AG09319 (cell line): Measurements from ENCODE around the gene MASP1.

Source experiments
- DNase-seq: peaks from one replicate; pipeline ENCODE4 v3.0.0-alpha.2; 2010; ENCODE audit warnings: low read depth; ENCODE audit errors: extremely low read depth
- TF ChIP-seq, protein P1 (sequence below): IDR thresholded peaks from 2 replicates; pipeline ENCODE4 v1.5.1; 2011; ENCODE audit warnings: low read depth, mild to moderate bottlenecking, inconsistent platforms, low read length, moderate library complexity

The MASP1 gene

DNA sequence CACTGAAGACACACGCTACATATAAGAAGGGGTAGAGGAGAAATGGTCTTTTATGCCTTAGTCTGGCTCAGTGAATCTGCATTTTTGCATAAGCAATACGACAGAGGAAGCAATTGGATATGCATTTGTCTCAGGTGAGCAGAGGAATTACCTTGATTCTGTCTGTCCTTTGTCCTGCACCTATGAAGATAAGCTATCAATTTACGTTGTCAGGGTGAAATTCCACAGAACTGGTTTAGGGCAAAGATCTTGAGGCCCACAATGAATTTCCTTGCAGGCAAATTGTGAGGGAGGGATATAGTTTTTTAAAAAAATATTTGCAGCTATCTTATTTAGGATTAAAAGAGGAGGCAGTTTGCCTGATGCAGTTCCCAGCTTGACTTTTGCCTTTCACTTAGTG is 31.6 kb upstream of the MASP1 start:
- DNase-seq = no peak
- TF ChIP-seq, protein P1, sequence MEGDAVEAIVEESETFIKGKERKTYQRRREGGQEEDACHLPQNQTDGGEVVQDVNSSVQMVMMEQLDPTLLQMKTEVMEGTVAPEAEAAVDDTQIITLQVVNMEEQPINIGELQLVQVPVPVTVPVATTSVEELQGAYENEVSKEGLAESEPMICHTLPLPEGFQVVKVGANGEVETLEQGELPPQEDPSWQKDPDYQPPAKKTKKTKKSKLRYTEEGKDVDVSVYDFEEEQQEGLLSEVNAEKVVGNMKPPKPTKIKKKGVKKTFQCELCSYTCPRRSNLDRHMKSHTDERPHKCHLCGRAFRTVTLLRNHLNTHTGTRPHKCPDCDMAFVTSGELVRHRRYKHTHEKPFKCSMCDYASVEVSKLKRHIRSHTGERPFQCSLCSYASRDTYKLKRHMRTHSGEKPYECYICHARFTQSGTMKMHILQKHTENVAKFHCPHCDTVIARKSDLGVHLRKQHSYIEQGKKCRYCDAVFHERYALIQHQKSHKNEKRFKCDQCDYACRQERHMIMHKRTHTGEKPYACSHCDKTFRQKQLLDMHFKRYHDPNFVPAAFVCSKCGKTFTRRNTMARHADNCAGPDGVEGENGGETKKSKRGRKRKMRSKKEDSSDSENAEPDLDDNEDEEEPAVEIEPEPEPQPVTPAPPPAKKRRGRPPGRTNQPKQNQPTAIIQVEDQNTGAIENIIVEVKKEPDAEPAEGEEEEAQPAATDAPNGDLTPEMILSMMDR = no peak

DNA sequence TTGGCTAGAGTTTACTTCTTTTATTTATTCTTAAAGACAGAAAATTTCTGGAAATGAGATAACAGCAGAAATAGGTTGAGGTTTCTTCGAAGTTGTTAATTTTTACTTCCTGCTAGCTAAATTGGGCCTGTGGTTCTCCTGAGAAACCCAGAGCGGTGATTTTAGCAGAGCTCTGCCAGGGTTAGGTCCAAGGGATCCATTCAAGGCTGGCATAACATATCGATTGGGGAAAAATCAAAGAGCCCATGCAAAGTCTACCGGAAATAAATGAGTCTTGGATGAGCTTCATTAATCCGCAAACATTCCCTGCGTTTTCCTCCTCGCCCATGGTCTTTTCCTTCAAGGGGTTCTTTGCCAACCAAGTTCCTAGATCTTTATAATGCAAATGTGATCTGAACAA is 30.8 kb upstream of the MASP1 start:
- DNase-seq = no peak
- TF ChIP-seq, protein P1 = no peak

DNA sequence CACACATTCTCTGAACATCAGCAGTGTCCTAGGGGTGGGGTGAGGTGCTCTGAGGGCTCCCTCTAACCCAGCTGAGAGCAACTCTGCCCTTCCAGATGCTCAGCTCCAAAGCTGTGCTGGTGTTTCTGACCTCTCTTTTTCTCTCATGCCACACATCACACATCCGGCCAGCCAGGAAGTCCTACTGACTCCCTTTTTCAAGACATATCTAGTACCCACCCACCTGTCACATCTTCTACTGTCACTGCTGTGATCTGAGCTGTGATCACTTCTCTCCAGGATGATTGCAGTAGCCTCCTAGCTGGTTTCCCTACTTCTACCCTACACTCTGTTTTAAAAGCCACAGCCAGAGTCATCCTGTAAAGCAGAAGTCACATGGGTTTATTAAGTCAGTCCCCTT is 30.2 kb upstream of the MASP1 start:
- DNase-seq = no peak

DNA sequence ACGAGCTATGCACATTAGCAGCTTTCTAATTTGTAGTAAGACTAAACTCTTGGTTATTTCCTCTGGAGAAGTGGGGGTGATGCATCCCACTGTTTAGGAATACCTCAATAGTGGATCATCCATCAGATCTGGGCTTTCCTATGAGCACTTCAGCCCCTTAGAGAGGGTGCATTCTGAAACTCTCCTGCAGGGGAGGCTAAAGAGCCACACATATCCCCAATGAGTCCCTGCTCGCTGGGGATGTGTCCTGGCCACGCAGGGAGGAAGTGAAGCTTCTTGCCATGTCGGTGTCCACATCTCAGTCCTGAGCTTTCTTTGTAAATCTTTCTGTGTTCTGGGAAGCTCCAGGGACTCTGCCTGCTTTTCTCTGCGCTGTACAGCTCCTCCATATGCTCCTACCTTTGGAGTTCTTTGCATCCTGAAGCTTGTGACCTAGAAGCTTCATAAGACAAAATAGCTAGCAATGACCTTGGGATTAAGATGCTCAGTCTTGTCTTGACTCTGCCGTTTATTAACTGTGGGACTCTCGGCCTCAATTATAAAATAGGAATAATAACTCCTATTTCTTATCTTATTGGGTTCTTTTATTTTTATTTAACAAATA is 28.3 kb upstream of the MASP1 start:
- TF ChIP-seq, protein P1 = peak; percentile 93
- no peak for DNase-seq

More for the DNA sequence above, 30.2 kb upstream of the MASP1 start:
- TF ChIP-seq, protein P1 = no peak

DNA sequence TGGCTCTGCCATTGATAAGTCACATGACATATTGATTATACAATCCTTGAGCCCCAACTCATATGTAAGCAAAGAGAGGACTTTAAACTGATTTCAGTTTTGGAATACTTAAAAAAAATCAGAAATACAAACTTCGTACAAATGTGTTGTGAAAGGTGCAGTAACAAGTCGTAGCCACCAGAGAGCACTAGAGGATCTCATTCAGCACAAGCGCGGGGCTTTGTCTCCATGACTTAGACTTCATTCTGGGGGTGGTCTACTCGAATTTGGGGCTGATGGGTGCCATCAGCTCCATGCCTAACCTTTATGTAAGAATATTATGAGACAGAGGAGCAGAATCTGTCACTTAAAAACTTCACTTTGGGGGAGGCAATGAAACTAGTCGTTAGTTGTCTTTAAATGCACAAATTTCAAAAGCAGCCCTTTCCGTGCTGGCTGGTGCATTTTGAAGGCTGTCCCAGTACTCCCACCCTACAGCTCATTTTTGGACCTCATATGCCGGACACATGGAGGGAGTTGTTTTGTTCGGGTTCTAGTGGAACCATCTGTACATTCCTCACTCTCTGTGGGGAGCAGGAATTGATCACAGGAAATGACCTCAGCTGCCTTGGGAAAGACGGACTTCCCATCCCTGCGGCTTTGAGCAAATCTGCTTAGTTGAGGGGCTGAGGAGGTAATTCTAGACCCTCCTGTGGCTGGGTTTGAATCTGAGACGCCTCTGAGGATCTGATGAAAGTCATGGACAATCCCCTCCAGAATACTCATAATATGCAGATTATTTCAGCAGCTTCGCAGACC is 27.5 kb upstream of the MASP1 start:
- TF ChIP-seq, protein P1 = peak; percentile 74
- DNase-seq = peak; percentile 55

DNA sequence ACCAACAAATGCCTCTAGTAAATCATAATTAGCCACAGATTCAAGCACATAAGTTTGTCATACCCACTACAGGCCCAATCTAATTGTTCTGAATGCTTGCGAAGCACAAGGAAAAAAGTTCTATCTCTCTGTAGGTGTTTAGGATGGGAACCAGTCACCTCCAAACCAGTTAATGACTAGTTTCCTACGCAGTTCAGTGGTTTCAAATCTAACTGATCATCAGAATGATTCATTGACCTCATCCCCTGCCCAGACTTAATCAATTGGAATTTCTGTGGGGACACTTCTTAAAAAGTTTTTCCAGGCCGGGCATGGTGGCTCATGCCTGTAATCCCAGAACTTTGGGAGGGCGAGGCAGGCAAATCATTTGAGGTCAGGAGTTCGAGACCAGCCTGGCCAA is 24.3 kb upstream of the MASP1 start:
- TF ChIP-seq, protein P1 = no peak
- DNase-seq = no peak

DNA sequence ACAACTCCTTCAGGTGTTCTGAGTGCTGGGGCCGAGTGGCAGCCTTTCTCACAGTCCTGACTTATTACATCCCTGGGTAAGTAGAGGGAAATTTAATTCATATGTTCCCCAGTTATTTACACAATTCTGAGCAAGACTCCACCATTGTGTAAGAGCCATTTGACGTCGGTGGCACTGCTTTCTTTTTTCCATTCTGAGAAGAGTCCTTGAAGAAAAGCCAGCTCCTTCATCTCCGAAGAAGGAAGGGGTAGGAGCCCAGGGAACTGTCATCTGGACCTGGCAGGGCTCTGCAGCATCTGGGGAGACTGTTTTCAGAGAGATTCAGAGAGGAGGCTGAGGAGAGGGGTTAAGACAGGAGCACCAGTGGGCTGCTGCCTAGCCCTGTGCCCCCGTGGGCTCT is 22.6 kb upstream of the MASP1 start:
- no peak for DNase-seq
- TF ChIP-seq, protein P1 = no peak
